Sigmoid colon (tissue), 4 donors: ENCODE measurements around the gene PRDM1.

ENCODE experiments used
- CTCF ChIP-seq, 4 experiments: fragments of 450-650 bp in 3 of 4; fragments of 200-600 bp in 1 of 4; IDR thresholded peaks; one replicate each; pipeline ENCODE4 v1.5.1; 2016 to 2019; ENCODE audit warnings: antibody characterized with exemption in 4 of 4, mild to moderate bottlenecking in 3 of 4, moderate library complexity in 2 of 4
- EP300 ChIP-seq, 4 donors: sonication (generic); formaldehyde crosslinking; IDR thresholded peaks; one replicate each; pipeline ENCODE4 v1.6.1; 2017; ENCODE audit warnings: antibody characterized with exemption in 4 of 4

GRCh38 chr6:106158816-106159215 is 72.7 kb downstream of the PRDM1 start:
- TF ChIP-seq EP300 (IDR thresholded peaks at IDR 0.05) (no peak), CTCF (IDR thresholded peaks at IDR 0.05) (no peak)
